Osteocyte (in vitro differentiated cells): ENCODE results near the gene SRGAP2C. TPM values are rescaled to one million over a fixed set of nuclear protein-coding genes. Genes with fewer than 3 reads are reported as not detected.
"Not testable (repeated sequence)": the region's sequence is repeated elsewhere in the genome, so short reads cannot be mapped to it uniquely, and the experiment has no call there.

Source experiments
- DNase-seq: peaks from one replicate; pipeline ENCODE4 v3.0.0; 2021; ENCODE audit warnings: mixed read lengths; ENCODE audit not compliant: unreplicated experiment; ENCODE audit errors: extremely low spot score
- H3K27ac Mint-ChIP-seq: one replicate; pipeline ENCODE4 v1.8.0; 2021; ENCODE audit warnings: mild to moderate bottlenecking, mixed read lengths; ENCODE audit not compliant: unreplicated experiment
- H3K27me3 Mint-ChIP-seq: one replicate; pipeline ENCODE4 v1.8.0; 2021; ENCODE audit warnings: mixed read lengths; ENCODE audit not compliant: unreplicated experiment
- H3K36me3 Mint-ChIP-seq: one replicate; pipeline ENCODE4 v1.8.0; 2021; ENCODE audit warnings: mixed read lengths; ENCODE audit not compliant: unreplicated experiment
- H3K4me1 Mint-ChIP-seq: one replicate; pipeline ENCODE4 v1.8.0; 2021; ENCODE audit warnings: mixed read lengths; ENCODE audit not compliant: unreplicated experiment
- H3K4me3 Mint-ChIP-seq: one replicate; pipeline ENCODE4 v1.8.0; 2021; ENCODE audit warnings: mild to moderate bottlenecking, moderate library complexity, mixed read lengths; ENCODE audit not compliant: unreplicated experiment
- H3K9me3 Mint-ChIP-seq: one replicate; pipeline ENCODE4 v1.8.0; 2021; ENCODE audit warnings: mixed read lengths; ENCODE audit not compliant: unreplicated experiment
- total RNA-seq: library from RNA; stranded (reverse); gene quantifications from 2 replicates; pipeline ENCODE4 v1.2.1, GENCODE V29; 2021

Gene SRGAP2C
- total RNA-seq, 1 donor from 2014 or later: 45.4 TPM

DNA sequence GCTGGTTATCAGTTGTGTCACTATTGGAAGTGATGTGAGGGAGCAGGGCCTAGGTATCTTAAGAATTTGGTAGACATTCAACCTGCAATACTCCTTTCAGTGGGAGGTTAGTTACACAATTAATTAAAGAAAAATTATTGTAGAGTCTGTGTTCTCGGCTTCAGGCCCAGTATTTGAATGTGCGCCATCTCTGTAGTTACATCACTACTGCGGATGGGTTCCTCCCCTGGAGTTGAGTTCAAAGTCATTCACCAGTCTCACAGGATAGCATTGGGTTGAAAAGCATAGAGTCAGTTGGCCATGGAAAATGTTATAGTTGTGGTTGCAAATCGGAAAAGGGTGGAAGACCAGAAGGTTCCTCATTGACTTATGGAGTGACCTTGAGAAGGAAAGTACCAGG is 111.8 kb downstream of the SRGAP2C start:
- DNase-seq, H3K27ac Mint-ChIP-seq, H3K27me3 Mint-ChIP-seq, H3K36me3 Mint-ChIP-seq, H3K4me1 Mint-ChIP-seq, H3K4me3 Mint-ChIP-seq, H3K9me3 Mint-ChIP-seq: not testable (repeated sequence)

DNA sequence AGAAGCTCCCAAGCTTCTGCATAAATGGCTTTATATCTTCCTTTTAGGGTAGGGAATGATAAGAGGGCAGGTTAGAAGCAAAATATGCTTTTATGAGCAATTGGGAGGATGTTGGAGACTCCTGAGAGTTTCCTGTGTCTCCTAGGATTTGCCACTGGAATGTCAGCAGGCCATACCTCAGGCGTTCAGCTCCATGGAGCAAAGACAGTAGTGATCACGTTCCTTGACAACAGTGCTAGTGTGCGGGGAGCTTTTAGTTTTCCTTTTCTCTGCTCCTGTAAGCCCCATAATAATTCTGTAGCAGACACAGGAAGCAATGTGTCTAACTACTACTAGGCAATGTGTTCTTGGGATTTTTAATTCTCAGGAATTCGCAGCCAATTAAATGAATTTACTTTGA is 113.8 kb downstream of the SRGAP2C start:
- H3K9me3 Mint-ChIP-seq, DNase-seq, H3K4me3 Mint-ChIP-seq, H3K27ac Mint-ChIP-seq, H3K27me3 Mint-ChIP-seq, H3K4me1 Mint-ChIP-seq, H3K36me3 Mint-ChIP-seq: not testable (repeated sequence)

DNA sequence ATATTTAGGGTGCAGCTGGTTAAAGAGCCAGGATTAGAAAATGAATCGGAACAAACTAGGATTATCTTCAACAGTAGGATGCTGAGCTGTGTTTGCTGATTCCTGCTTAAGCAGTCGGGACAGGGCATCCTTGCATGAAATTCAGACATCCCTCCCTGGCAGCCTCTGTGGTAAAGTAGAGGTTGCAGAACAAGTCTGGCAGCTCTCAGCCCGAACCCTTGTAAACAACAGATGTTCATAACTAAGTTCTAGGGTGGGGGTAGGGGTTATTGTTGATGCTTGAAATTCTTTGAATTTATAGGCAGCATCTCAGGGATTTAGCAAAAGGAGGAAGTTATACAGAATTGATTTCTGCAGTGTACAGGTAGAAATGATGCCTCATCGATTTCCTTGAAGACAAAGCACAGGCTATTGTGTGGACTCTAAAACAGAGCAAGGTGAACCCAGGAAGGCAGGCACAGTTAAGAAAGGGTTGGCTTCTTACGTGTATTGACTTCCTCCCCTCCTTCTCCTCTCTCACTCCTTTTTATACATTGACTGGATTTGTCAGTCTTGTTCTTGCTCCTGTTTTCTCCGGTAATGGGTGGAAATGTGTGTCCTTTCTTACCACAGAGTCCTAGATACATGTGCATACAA is 114.9 kb downstream of the SRGAP2C start:
- H3K27ac Mint-ChIP-seq, H3K9me3 Mint-ChIP-seq, H3K27me3 Mint-ChIP-seq, DNase-seq, H3K4me1 Mint-ChIP-seq, H3K4me3 Mint-ChIP-seq, H3K36me3 Mint-ChIP-seq: not testable (repeated sequence)

DNA sequence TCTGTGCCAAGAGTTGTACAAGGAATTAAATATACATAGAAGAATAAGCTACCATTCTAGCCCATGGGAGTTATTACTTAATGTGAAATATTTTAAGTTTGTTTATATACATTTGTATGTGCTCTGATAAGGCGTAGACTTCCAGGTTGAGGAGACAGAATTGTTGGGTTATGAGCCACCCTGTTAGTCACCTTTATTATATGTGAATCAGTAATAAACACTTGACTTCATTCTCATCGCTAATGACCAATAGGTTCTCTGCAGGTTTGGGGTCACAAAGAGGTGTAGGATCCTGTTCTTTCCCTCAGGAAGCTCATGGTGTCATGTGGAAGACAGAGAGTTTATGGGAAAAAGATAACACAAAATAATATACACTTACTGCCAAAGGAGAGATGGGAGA is 117.1 kb downstream of the SRGAP2C start:
- not testable (repeated sequence) for H3K4me3 Mint-ChIP-seq, H3K27ac Mint-ChIP-seq, H3K36me3 Mint-ChIP-seq

DNA sequence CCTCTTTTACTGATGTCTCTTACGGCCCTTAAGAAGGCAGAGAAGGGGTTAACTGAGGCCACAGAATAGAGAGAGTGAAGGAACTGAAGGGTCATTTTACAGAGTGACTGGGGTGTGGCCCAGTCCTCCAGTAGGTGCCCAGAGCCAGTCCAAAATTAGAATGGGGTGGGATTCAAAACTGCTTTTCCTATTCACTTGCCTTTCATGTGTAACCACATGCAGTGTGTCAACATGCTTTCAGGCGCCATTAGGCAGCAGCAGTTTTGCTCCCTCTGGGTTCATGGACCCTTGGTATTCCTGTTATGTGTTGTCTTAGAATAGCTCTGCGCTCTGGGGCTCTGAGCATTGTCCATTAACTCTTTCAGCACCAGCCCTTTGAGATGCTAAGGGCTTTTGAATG is 123.0 kb downstream of the SRGAP2C start:
- not testable (repeated sequence) for H3K27ac Mint-ChIP-seq, DNase-seq, H3K4me1 Mint-ChIP-seq, H3K27me3 Mint-ChIP-seq, H3K36me3 Mint-ChIP-seq, H3K9me3 Mint-ChIP-seq, H3K4me3 Mint-ChIP-seq

More for the DNA sequence above, 117.1 kb downstream of the SRGAP2C start:
- H3K4me1 Mint-ChIP-seq, DNase-seq, H3K27me3 Mint-ChIP-seq, H3K9me3 Mint-ChIP-seq: not testable (repeated sequence)

DNA sequence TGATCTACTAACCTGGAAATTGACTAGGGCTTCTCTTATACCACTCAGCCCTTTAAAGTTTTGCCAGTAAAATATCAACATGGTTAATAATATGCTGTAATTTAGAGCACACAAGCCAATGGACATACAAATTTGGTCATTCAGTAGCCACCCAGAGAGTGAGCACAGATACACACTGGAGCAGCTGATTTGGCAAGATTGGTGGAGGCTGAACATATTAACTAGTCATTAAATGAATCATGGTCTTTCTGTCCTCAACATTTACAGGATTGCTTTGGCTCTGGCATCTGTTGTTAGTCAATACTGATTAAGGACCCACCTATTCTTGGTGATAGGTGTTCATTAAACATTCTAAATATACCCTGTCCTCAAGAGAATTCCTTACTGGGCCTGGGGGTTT is 130.7 kb downstream of the SRGAP2C start:
- not testable (repeated sequence) for H3K4me1 Mint-ChIP-seq, H3K36me3 Mint-ChIP-seq, DNase-seq, H3K27ac Mint-ChIP-seq, H3K9me3 Mint-ChIP-seq, H3K4me3 Mint-ChIP-seq, H3K27me3 Mint-ChIP-seq

DNA sequence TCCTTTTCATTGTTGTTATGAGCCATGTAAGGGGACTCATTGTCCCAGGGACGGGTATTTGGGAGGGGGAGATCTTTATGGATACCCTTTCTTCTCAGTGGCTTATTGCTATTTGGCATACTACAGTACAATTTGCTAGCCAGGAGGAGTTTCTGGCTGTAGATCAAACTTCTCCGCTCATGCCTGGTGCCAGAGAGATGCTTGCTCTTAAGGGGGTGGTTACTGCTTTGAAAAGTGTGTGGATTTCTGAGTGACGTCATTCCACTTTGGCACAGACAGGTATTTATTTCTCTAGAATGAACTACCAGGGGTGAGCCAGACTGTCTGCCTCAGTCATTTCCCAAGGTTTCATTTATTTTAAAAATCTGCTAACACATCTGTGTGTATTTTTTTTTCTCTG is 131.3 kb downstream of the SRGAP2C start:
- H3K27ac Mint-ChIP-seq, H3K4me3 Mint-ChIP-seq, H3K27me3 Mint-ChIP-seq, H3K4me1 Mint-ChIP-seq, DNase-seq, H3K9me3 Mint-ChIP-seq, H3K36me3 Mint-ChIP-seq: not testable (repeated sequence)

DNA sequence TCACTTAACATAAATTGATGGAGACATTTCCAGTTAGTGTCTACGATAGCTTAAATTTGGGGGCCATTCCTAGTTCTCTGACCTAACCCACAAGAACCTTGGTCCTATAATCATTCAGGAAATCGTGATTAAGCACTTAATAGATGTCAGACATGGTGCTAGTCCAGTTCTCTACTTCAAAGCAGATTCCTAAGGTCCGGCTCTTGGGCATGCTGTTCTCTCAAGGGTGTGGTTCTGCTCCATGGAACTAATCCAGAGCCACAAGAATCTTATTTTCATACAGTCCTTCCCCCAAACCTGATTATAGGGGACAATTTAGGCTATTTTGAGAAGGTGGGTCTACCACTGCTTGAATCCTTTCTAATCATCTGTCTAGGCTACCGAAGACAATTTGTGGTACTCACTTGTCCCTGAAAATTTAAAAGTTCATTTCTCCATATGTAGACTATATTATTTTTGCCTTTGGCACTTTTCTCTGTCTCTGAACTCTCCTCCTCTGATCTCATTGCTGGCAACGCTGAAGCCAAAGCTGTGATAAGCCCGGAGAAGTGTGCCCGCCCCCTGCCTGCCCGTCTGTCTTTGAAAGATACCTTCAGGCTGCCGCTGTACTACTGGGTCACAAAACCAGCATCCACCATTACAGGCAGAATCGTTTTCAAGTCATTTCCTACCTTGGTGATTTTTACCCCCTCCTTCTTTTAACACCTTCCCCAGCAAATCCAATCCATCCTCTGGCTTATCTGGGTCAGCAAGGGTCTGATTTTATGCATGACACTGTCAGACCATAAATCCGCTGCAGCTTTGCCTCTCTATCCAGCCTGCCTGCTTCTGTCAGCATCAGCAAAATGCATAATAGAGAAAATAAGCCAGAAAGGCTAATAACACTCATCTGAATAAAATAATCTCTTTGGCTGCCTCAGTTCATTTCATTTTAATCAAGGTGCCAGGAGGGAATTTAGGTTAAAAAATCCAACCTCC is 133.0 kb downstream of the SRGAP2C start:
- not testable (repeated sequence) for H3K36me3 Mint-ChIP-seq, H3K27me3 Mint-ChIP-seq, DNase-seq, H3K4me3 Mint-ChIP-seq, H3K9me3 Mint-ChIP-seq, H3K27ac Mint-ChIP-seq, H3K4me1 Mint-ChIP-seq

DNA sequence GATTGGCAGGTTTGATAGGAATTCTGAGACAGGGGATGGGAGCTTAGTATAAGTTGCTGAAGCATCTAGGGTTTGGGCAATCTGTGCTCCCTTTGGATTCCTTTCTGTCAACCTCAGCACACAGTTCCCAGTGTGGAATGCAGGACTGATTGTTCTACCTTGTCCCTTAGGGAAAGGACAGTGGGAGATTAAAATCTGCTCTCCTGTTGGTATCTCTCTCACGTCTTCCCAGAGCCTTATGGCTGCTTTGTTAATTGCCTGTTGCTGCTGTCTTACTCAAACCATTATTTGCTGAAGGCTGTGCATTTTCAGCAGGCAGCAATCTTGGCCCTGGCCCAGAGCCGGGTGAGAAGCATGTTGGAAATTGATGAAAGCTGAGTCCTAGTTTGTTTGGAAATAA is 133.9 kb downstream of the SRGAP2C start:
- not testable (repeated sequence) for H3K27me3 Mint-ChIP-seq, H3K36me3 Mint-ChIP-seq, H3K9me3 Mint-ChIP-seq, H3K4me3 Mint-ChIP-seq, H3K4me1 Mint-ChIP-seq, H3K27ac Mint-ChIP-seq, DNase-seq

DNA sequence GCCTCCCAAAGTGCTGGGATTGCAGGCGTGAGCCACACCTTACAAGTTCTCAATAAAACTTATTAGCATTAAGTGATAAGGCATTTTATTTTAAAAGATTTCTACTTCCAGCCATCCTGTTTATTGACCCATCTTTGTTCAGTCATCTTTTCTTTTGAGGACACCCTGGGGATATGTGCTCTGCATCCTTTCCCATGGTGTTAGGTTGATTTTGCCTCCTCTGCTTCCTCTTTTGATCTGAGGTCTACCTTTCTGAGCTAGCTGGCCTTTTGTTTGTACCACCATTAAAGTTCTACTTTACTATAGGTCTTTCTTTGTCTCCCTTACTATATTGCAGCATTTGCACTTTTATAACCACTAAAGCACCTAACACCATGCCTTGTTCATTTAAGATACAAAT is 136.9 kb downstream of the SRGAP2C start:
- not testable (repeated sequence) for H3K36me3 Mint-ChIP-seq, DNase-seq, H3K9me3 Mint-ChIP-seq, H3K4me1 Mint-ChIP-seq, H3K27ac Mint-ChIP-seq, H3K4me3 Mint-ChIP-seq, H3K27me3 Mint-ChIP-seq

DNA sequence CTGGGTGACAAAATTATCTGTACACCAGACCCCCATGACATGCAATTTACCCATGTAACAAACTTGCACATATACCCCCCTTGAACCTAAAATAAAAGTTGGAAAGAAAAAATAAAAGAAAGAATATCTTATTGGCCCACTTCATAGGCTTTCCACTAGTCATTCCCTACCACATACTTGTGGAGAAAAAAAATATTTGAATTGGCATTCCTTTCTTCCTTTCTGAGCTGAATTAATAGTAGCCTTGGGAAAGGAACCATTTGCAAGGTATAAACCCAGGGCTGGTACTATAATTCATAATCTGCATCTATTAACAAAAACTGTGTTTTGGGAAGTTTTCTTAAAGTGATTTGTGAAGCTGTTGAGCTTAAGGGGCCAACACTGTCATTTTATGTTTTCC is 140.0 kb downstream of the SRGAP2C start:
- not testable (repeated sequence) for H3K4me1 Mint-ChIP-seq, DNase-seq, H3K4me3 Mint-ChIP-seq

DNA sequence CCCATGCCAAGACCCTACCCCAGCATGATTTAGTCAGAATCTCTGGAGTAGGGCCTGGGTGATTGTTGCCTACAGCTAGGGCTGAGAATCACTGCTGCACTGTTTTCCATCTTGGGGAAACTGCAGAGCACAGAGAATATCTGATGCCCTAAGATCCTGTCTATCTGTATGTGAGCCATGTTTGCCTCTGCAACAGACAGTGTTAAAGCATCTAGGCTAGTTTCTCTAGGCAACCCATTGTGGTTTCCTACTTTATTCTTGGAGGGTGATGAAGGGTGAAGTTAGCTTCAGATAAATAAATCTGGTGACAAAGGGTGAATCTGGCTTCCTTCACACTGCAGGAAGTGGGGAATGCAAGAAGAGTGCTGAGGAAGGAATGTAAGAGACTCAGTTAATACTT is 147.4 kb downstream of the SRGAP2C start:
- not testable (repeated sequence) for H3K4me1 Mint-ChIP-seq, H3K9me3 Mint-ChIP-seq, H3K27ac Mint-ChIP-seq, H3K4me3 Mint-ChIP-seq, H3K36me3 Mint-ChIP-seq, DNase-seq, H3K27me3 Mint-ChIP-seq

More for the DNA sequence above, 140.0 kb downstream of the SRGAP2C start:
- not testable (repeated sequence) for H3K27me3 Mint-ChIP-seq, H3K9me3 Mint-ChIP-seq, H3K36me3 Mint-ChIP-seq, H3K27ac Mint-ChIP-seq
